GM12878 (cell line): ENCODE data around the gene LMF2. TPM values are rescaled to one million over a fixed set of nuclear protein-coding genes. Genes with fewer than 3 reads are reported as not detected.

Experiments
- ATAC-seq: fragments of 200-7000 bp; cut with Tn5 transposase; 3 replicates; pipeline ENCODE4 v1.9.1; 2020; ENCODE audit warnings: mild to moderate bottlenecking, moderate library complexity
- BruUV-seq: library from RNA; stranded (reverse); fragments of 400-500 nt; replicated peaks from 2 replicates; lab custom pipeline; 2021; lab: Mats Ljungman, UMichigan
- CTCF ChIA-PET: fragments of 300-600 bp; sonication (Branson Sonifier 250); formaldehyde crosslinking; extraction: SDS; loops from one replicate; lab custom pipeline; 2021; ENCODE audit warnings: inconsistent platforms; lab: Yijun Ruan, JAX
- POLR2A ChIA-PET: fragments of 350-600 bp; formaldehyde crosslinking; extraction: SDS; loops from one replicate; lab custom pipeline; 2021; ENCODE audit warnings: inconsistent platforms; lab: Charles Lee
- RAD21 ChIA-PET: fragments of 300-600 bp; sonication (Branson Sonifier 250); formaldehyde crosslinking; loops from one replicate; lab custom pipeline; 2023; ENCODE audit warnings: antibody characterized with exemption; ENCODE audit not compliant: unreplicated experiment; lab: Charles Lee
- SMC1A ChIA-PET: fragments of 300-600 bp; sonication (Branson Sonifier 250); formaldehyde crosslinking; loops from one replicate; lab custom pipeline; 2023; ENCODE audit not compliant: unreplicated experiment, uncharacterized antibody; lab: Charles Lee
- DNase-seq: peaks from one replicate; pipeline ENCODE4 v3.0.0-alpha.2; 2011; ENCODE audit warnings: low read depth, low spot score
- FAIRE-seq: peaks from 3 replicates; lab custom pipeline; 2011; peaks lifted over from hg19 to GRCh38; lab: Jason Lieb, UNC
- H2AFZ ChIP-seq: 2 replicates; pipeline ENCODE4 v1.6.0; 2011; ENCODE audit warnings: low read depth, low read length, control low read depth; ENCODE audit not compliant: control insufficient read depth
- H3K27ac ChIP-seq: 2 replicates; pipeline ENCODE4 v1.5.1; 2011; ENCODE audit warnings: control low read depth; ENCODE audit not compliant: control insufficient read depth, insufficient read depth
- H3K27me3 ChIP-seq, 2 experiments: replicated peaks in 1 of 2; 2 replicates each; pipeline versions ENCODE4 v1.6.0 to v1.6.1; 2011; ENCODE audit warnings: low read length in 1 of 2; ENCODE audit not compliant: control insufficient read depth in 2 of 2, insufficient read depth in 2 of 2
- H3K36me3 ChIP-seq, 2 experiments: 2 replicates each; pipeline ENCODE4 v1.5.1; 2011; ENCODE audit warnings: low read length in 1 of 2; ENCODE audit not compliant: control insufficient read depth in 2 of 2, insufficient read depth in 2 of 2
- H3K4me1 ChIP-seq: 2 replicates; pipeline ENCODE4 v1.6.1; 2011; ENCODE audit warnings: mild to moderate bottlenecking, low read length, moderate library complexity, mixed read lengths; ENCODE audit not compliant: control insufficient read depth, insufficient read depth
- H3K4me2 ChIP-seq: 2 replicates; pipeline ENCODE4 v1.6.0; 2011; ENCODE audit warnings: control low read depth; ENCODE audit not compliant: control insufficient read depth, insufficient read depth
- H3K4me3 ChIP-seq: fragments of 200-600 bp; sonication (generic); 2 replicates; pipeline ENCODE4 v1.5.1; 2016
- H3K79me2 ChIP-seq: 2 replicates; pipeline ENCODE4 v1.6.0; 2011; ENCODE audit warnings: low read length; ENCODE audit not compliant: control insufficient read depth, insufficient read depth
- H3K9ac ChIP-seq: 2 replicates; pipeline ENCODE4 v1.8.0; 2011; ENCODE audit warnings: low read length, control low read depth, mixed read lengths; ENCODE audit not compliant: control insufficient read depth, insufficient read depth
- H3K9me3 ChIP-seq: replicated peaks from 3 replicates; pipeline ENCODE4 v1.5.1; 2011; ENCODE audit warnings: mild to moderate bottlenecking, low read length; ENCODE audit not compliant: control insufficient read depth, insufficient read depth
- H4K20me1 ChIP-seq: 2 replicates; pipeline ENCODE4 v1.6.0; 2011; ENCODE audit not compliant: control insufficient read depth, insufficient read depth
- CBFB ChIP-seq: IDR thresholded peaks from 2 replicates; pipeline ENCODE4 v1.6.1; 2016; ENCODE audit warnings: antibody characterized with exemption, low read depth
- KLF5 ChIP-seq: fragments of 450-650 bp; IDR thresholded peaks from 2 replicates; pipeline ENCODE4 v1.6.1; 2014; ENCODE audit warnings: mild to moderate bottlenecking; ENCODE audit not compliant: partially characterized antibody
- POLR2AphosphoS5 ChIP-seq: IDR thresholded peaks from 2 replicates; pipeline ENCODE4 v1.6.1; 2011; ENCODE audit warnings: mild to moderate bottlenecking, low read length, inconsistent platforms
- RBBP5 ChIP-seq: fragments of 200-600 bp; sonication (generic); conservative IDR thresholded peaks from 2 replicates; pipeline ENCODE4 v1.6.1; 2016
- TAF1 ChIP-seq: IDR thresholded peaks from 2 replicates; pipeline ENCODE4 v1.6.1; 2011; ENCODE audit warnings: mild to moderate bottlenecking, low read depth, low read length, borderline replicate concordance
- WGBS: methylation state at CpG from one replicate; pipeline ENCODE4 v1.1.6; 2016; ENCODE audit warnings: low lambda C conversion rate; ENCODE audit not compliant: insufficient replicate concordance, insufficient coverage; ENCODE audit errors: missing lambda C conversion rate; 5-methylcytosine and 5-hydroxymethylcytosine counted together
- in situ Hi-C: fragments of 300-500 bp; cut with MboI; formaldehyde crosslinking; loops from 9 replicates; pipeline ENCODE4 v1.14.3; 2018; ENCODE audit warnings: mixed read lengths
- intact Hi-C: fragments of 100-400 bp; cut with micrococcal nuclease; formaldehyde crosslinking; loops from one replicate; pipeline ENCODE4 v1.14.2; 2022; ENCODE audit not compliant: unreplicated experiment
- polyA plus RNA-seq, 11 experiments: library from polyadenylated mRNA; depleted of rRNA in 4 of 11; unstranded in 6 of 11; stranded (reverse) in 5 of 11; fragments of >200 nt; fragmentation: Nextera tagmentation in 4 of 11; fragmentation: Illumina TruSeq in 1 of 11; extraction: Ambion mirVana in 4 of 11; extraction: Trizol in 1 of 11; gene quantifications; 1 replicate in 1 of 11; 2 replicates in 10 of 11; pipeline versions ENCODE4 v1.2.1 to v1.2.3, GENCODE V29; 2011 to 2016; ENCODE audit warnings: inconsistent platforms in 2 of 11, missing spikeins in 2 of 11, low read depth in 1 of 11
- total RNA-seq, 4 experiments: library from RNA; depleted of rRNA in 3 of 4; stranded (reverse); fragments of >200 nt in 3 of 4; fragmentation: Illumina TruSeq in 1 of 4; extraction: Trizol in 1 of 4; gene quantifications; 2 replicates each; pipeline versions ENCODE4 v1.2.1 to v1.2.3, GENCODE V29; 2013 to 2021
- TF ChIP-seq, protein P1 (sequence below): fragments of 450-650 bp; IDR thresholded peaks from 2 replicates; pipeline ENCODE4 v1.6.1; 2017; ENCODE audit warnings: mild to moderate bottlenecking, moderate library complexity
- TF ChIP-seq, protein P2 (sequence below): fragments of 150-350 bp; IDR thresholded peaks from 2 replicates; pipeline ENCODE4 v1.6.1; 2016; ENCODE audit warnings: low read depth, low read length

LMF2 gene
- total and polyA plus RNA-seq, 10 of the 15 experiments (the other 5 are each of a cell fraction or from before 2014, with no cell fraction given), result 0.08 to 57.5 (median 21.2) TPM

DNA sequence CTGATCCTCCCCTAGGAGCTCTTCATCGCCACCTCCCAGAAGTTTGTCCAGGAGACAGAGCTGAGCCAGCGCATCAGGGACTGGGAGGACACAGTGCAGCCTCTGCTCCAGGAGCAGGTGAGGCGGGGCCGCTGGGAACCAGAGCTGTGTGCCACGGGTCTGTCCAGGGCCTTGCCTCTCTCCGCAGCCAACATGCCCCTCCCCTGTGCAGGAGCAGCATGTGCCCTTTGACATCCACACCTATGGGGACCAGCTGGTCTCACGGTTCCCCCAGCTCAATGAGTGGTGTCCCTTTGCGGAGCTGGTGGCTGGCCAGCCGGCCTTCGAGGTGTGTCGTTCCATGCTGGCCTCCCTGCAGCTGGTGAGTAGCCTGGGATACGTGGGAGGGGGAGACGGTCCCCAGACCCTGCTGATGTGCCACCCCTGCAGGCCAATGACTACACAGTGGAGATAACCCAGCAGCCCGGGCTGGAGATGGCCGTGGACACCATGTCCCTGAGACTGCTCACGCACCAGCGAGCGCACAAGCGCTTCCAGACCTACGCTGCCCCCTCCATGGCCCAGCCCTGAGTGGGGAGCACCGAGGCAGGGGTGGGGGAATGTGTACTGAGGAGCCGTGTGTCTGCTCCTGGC is 15.4 kb upstream of the LMF2 start:
- no peak overlapping the region for H2AFZ ChIP-seq
- no peak for TF ChIP-seq KLF5
- TF ChIP-seq POLR2AphosphoS5, result peak; percentile 48; the same call in 1 of the 2 replicates
- ChIA-PET RAD21 (interaction anchor here (1.2 to 4.4 kb wide), 2 partner anchors 14 to 98 kb away, joined by 3 to 64 read pairs; partner anchors contain the start of genes LMF2 and NCAPH2), POLR2A (interaction anchor here (4.9 kb wide), 1 partner anchor 13 kb away, joined by 84 read pairs; the partner anchor contains the start of genes LMF2 and NCAPH2), CTCF (interaction anchor here (1.5 kb wide), 1 partner anchor 14 kb away, joined by 4 read pairs; no protein-coding TSS in a partner anchor), SMC1A (interaction anchor here (1.2 kb wide), 1 partner anchor 14 kb away, joined by 3 read pairs; no protein-coding TSS in a partner anchor)
- intact Hi-C loops (no loop called here), in situ Hi-C loops (no loop called here)
- H3K27ac ChIP-seq, result no peak overlapping the region
- 87% methylated on average over 22 of the region's 22 CpGs for WGBS
- H3K9me3 ChIP-seq, result no peaks in the 10 kb centered on the region
- peaks cover 4% of the 10 kb centered on the region for H3K4me1 ChIP-seq
- no peak overlapping the region for H3K4me3 ChIP-seq
- peaks cover 5 to 39% of the 10 kb centered on the region in 2 experiments; a peak in 3 of 4 replicates for H3K36me3 ChIP-seq
- ATAC-seq (no peak), DNase-seq (no peak), FAIRE-seq (no peak)
- no TSS peak for BruUV-seq
- no peaks in the 10 kb centered on the region for H4K20me1 ChIP-seq
- no peaks in the 10 kb centered on the region for H3K27me3 ChIP-seq
- H3K4me2 ChIP-seq, result no peak overlapping the region
- H3K79me2 ChIP-seq, result peaks cover 29% of the 10 kb centered on the region
- no peak overlapping the region for H3K9ac ChIP-seq

DNA sequence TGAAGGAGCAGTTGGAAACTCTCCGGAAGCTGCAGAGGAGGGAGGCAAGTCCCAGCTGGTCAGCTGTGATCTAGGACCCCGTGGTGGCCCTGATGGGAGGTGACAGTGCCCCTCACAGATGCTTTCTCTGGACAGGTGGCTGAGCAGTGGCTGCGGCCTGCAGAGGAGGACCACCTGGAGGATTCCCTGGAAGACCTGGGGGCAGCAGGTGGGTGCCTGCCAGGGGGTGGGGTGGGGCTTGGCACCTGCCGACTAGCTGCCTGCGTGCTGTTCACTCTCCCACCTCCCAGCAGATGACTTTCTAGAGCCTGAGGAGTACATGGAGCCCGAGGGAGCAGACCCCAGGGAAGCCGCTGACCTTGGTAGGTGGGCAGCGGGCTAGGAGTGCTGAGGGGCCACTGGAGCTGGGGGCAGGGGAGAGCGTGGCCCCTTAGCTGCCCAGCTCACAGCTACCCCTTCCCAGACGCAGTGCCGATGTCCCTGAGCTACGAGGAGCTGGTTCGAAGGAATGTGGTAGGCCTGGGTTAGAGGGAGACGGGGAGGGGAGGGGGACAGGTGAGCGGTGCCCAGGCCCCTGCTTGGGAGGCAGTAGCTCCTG is 14.8 kb upstream of the LMF2 start:
- Histone ChIP-seq H3K4me3 (no peak overlapping the region), H4K20me1 (no peaks in the 10 kb centered on the region), H3K9me3 (no peaks in the 10 kb centered on the region), H3K79me2 (peaks cover 27% of the 10 kb centered on the region), H2AFZ (no peak overlapping the region), H3K27ac (no peak overlapping the region), H3K4me1 (peaks cover 4% of the 10 kb centered on the region), H3K4me2 (no peak overlapping the region), H3K36me3 (peaks cover 5 to 45% of the 10 kb centered on the region in 2 experiments; a peak in 3 of 4 replicates), H3K9ac (no peak overlapping the region), H3K27me3 (no peaks in the 10 kb centered on the region)
- no peak for FAIRE-seq
- BruUV-seq, result no TSS peak
- RAD21 ChIA-PET, result interaction anchor here (1.2 to 4.4 kb wide), 2 partner anchors 13 to 99 kb away, joined by 3 to 64 read pairs; partner anchors contain the start of genes LMF2 and NCAPH2
- 97% methylated on average over 13 of the region's 15 CpGs for WGBS
- DNase-seq, result no peak
- in situ Hi-C loops (no loop called here), intact Hi-C loops (no loop called here)
- CTCF ChIA-PET, result interaction anchor here (1.5 kb wide), 1 partner anchor 13 kb away, joined by 4 read pairs; no protein-coding TSS in a partner anchor
- no peak for ATAC-seq
- POLR2A ChIA-PET, result interaction anchor here (4.9 kb wide), 1 partner anchor 13 kb away, joined by 84 read pairs; the partner anchor contains the start of genes LMF2 and NCAPH2
- SMC1A ChIA-PET, result interaction anchor here (1.2 kb wide), 1 partner anchor 13 kb away, joined by 3 read pairs; no protein-coding TSS in a partner anchor
- TF ChIP-seq, protein P1, sequence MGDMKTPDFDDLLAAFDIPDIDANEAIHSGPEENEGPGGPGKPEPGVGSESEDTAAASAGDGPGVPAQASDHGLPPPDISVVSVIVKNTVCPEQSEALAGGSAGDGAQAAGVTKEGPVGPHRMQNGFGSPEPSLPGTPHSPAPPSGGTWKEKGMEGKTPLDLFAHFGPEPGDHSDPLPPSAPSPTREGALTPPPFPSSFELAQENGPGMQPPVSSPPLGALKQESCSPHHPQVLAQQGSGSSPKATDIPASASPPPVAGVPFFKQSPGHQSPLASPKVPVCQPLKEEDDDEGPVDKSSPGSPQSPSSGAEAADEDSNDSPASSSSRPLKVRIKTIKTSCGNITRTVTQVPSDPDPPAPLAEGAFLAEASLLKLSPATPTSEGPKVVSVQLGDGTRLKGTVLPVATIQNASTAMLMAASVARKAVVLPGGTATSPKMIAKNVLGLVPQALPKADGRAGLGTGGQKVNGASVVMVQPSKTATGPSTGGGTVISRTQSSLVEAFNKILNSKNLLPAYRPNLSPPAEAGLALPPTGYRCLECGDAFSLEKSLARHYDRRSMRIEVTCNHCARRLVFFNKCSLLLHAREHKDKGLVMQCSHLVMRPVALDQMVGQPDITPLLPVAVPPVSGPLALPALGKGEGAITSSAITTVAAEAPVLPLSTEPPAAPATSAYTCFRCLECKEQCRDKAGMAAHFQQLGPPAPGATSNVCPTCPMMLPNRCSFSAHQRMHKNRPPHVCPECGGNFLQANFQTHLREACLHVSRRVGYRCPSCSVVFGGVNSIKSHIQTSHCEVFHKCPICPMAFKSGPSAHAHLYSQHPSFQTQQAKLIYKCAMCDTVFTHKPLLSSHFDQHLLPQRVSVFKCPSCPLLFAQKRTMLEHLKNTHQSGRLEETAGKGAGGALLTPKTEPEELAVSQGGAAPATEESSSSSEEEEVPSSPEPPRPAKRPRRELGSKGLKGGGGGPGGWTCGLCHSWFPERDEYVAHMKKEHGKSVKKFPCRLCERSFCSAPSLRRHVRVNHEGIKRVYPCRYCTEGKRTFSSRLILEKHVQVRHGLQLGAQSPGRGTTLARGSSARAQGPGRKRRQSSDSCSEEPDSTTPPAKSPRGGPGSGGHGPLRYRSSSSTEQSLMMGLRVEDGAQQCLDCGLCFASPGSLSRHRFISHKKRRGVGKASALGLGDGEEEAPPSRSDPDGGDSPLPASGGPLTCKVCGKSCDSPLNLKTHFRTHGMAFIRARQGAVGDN, result no peak
- TF ChIP-seq, protein P2, sequence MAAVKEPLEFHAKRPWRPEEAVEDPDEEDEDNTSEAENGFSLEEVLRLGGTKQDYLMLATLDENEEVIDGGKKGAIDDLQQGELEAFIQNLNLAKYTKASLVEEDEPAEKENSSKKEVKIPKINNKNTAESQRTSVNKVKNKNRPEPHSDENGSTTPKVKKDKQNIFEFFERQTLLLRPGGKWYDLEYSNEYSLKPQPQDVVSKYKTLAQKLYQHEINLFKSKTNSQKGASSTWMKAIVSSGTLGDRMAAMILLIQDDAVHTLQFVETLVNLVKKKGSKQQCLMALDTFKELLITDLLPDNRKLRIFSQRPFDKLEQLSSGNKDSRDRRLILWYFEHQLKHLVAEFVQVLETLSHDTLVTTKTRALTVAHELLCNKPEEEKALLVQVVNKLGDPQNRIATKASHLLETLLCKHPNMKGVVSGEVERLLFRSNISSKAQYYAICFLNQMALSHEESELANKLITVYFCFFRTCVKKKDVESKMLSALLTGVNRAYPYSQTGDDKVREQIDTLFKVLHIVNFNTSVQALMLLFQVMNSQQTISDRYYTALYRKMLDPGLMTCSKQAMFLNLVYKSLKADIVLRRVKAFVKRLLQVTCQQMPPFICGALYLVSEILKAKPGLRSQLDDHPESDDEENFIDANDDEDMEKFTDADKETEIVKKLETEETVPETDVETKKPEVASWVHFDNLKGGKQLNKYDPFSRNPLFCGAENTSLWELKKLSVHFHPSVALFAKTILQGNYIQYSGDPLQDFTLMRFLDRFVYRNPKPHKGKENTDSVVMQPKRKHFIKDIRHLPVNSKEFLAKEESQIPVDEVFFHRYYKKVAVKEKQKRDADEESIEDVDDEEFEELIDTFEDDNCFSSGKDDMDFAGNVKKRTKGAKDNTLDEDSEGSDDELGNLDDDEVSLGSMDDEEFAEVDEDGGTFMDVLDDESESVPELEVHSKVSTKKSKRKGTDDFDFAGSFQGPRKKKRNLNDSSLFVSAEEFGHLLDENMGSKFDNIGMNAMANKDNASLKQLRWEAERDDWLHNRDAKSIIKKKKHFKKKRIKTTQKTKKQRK, result no peak
- no peak for TF ChIP-seq TAF1
- TF ChIP-seq CBFB, result no peak
- TF ChIP-seq RBBP5, result no peak
